Stimulated activated effector memory CD8-positive, alpha-beta T cell treated with anti-CD3 and anti-CD28 coated beads, Interleukin-12 subunit alpha, Interleukin-12 subunit beta, amount 100 ng/mL, for 72 hours (primary cell): ENCODE measurements around the gene ABCC8.
"Not testable (repeated sequence)": the region's sequence is repeated elsewhere in the genome, so short reads cannot be mapped to it uniquely, and the experiment has no call there.

Source experiments
- ATAC-seq: fragments of 150-1000 bp; cut with Tn5 transposase; 2 replicates; pipeline ENCODE4 v1.10.0; 2021
- DNase-seq, 2 donors: peaks; one replicate each; pipeline ENCODE4 v3.0.0; 2021 to 2022; ENCODE audit warnings: low spot score in 2 of 2
- H3K27ac Mint-ChIP-seq: one replicate; pipeline ENCODE4 v1.8.0; 2022; ENCODE audit warnings: mild to moderate bottlenecking, mixed read lengths
- H3K36me3 Mint-ChIP-seq: one replicate; pipeline ENCODE4 v1.8.0; 2022; ENCODE audit warnings: mild to moderate bottlenecking, mixed read lengths
- H3K4me1 Mint-ChIP-seq: one replicate; pipeline ENCODE4 v1.8.0; 2022; ENCODE audit warnings: mixed read lengths
- H3K4me3 Mint-ChIP-seq: one replicate; pipeline ENCODE4 v1.8.0; 2022; ENCODE audit warnings: mild to moderate bottlenecking, mixed read lengths
- H3K9me3 Mint-ChIP-seq: one replicate; pipeline ENCODE4 v1.8.0; 2022; ENCODE audit warnings: mixed read lengths

The ABCC8 gene

GRCh38 chr11:17434108-17434507 lies 42.5 kb downstream of the ABCC8 start:
- Mint-ChIP-seq H3K36me3 (no peaks in the 10 kb centered on the region), H3K27ac (no peak overlapping the region), H3K4me3 (no peak overlapping the region), H3K4me1 (peaks cover under 1% of the 10 kb centered on the region), H3K9me3 (no peaks in the 10 kb centered on the region)
- DNase-seq = no peak
- no peak for ATAC-seq

GRCh38 chr11:17432002-17432401 lies 44.6 kb downstream of the ABCC8 start:
- ATAC-seq = no peak
- no peak for DNase-seq
- H3K4me3 Mint-ChIP-seq = no peak overlapping the region
- H3K4me1 Mint-ChIP-seq = no peaks in the 10 kb centered on the region
- H3K36me3 Mint-ChIP-seq = no peaks in the 10 kb centered on the region
- H3K9me3 Mint-ChIP-seq = no peaks in the 10 kb centered on the region
- no peak overlapping the region for H3K27ac Mint-ChIP-seq

DNA sequence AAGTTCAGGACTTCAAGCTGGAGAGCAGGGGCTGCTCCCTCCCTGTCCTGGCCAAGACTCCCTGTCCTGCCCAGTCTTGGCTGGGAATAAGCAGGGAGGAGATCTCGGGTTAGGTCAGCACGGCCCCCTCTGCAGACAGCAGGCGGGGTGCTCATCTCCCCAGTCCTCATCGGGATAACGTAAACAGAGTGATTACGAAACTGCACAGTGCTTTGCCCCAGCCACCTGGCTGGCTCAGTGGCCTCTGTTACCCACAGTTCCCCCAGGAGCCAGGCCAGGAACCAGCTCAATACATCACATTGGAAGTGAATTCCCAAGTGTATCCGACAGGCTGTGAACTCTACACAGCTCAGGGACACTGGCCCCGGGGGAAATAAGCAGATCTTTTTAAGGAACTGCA lies 45.5 kb downstream of the ABCC8 start:
- DNase-seq = no peak
- no peak for ATAC-seq
- no peak overlapping the region for H3K27ac Mint-ChIP-seq
- no peaks in the 10 kb centered on the region for H3K9me3 Mint-ChIP-seq
- no peak overlapping the region for H3K4me3 Mint-ChIP-seq
- no peaks in the 10 kb centered on the region for H3K4me1 Mint-ChIP-seq
- no peaks in the 10 kb centered on the region for H3K36me3 Mint-ChIP-seq

GRCh38 chr11:17430616-17431015 lies 46.0 kb downstream of the ABCC8 start:
- Mint-ChIP-seq H3K9me3 (no peaks in the 10 kb centered on the region), H3K27ac (no peak overlapping the region), H3K36me3 (no peaks in the 10 kb centered on the region), H3K4me3 (no peak overlapping the region), H3K4me1 (no peaks in the 10 kb centered on the region)
- ATAC-seq = no peak
- DNase-seq = no peak

- H3K4me3 Mint-ChIP-seq = no peak overlapping the region
- H3K27ac Mint-ChIP-seq = no peak overlapping the region
- no peaks in the 10 kb centered on the region for H3K9me3 Mint-ChIP-seq
- no peaks in the 10 kb centered on the region for H3K36me3 Mint-ChIP-seq
- DNase-seq (no peak), ATAC-seq (no peak)
- no peaks in the 10 kb centered on the region for H3K4me1 Mint-ChIP-seq
These were observed 47.7 kb downstream of the ABCC8 start for GRCh38 chr11:17428925-17429324.

- no peak overlapping the region for H3K4me3 Mint-ChIP-seq
- no peak for DNase-seq
- no peaks in the 10 kb centered on the region for H3K4me1 Mint-ChIP-seq
- no peaks in the 10 kb centered on the region for H3K36me3 Mint-ChIP-seq
- H3K9me3 Mint-ChIP-seq = no peaks in the 10 kb centered on the region
- ATAC-seq = no peak
- H3K27ac Mint-ChIP-seq = no peak overlapping the region
These were observed 48.4 kb downstream of the ABCC8 start for GRCh38 chr11:17428261-17428660.

DNA sequence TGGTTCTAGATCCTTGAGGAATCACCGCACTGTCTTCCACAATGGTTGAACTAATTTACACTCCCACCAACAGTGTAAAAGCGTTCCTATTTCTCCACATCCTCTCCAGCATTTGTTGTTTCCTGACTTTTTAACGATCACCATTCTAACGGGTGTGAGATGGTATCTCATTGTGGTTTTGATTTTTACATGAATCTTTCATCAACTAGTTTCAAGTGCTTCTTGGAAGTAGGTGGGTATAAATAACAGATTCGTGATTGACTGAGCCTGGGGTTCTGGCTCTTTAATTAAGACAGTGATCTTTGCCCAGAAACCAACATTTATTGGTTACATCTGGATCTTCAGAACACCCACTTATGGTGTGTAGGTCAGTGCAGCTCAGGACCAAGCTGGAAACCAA lies 50.4 kb downstream of the ABCC8 start:
- DNase-seq, ATAC-seq, H3K4me1 Mint-ChIP-seq, H3K9me3 Mint-ChIP-seq, H3K36me3 Mint-ChIP-seq, H3K4me3 Mint-ChIP-seq, H3K27ac Mint-ChIP-seq: not testable (repeated sequence)

DNA sequence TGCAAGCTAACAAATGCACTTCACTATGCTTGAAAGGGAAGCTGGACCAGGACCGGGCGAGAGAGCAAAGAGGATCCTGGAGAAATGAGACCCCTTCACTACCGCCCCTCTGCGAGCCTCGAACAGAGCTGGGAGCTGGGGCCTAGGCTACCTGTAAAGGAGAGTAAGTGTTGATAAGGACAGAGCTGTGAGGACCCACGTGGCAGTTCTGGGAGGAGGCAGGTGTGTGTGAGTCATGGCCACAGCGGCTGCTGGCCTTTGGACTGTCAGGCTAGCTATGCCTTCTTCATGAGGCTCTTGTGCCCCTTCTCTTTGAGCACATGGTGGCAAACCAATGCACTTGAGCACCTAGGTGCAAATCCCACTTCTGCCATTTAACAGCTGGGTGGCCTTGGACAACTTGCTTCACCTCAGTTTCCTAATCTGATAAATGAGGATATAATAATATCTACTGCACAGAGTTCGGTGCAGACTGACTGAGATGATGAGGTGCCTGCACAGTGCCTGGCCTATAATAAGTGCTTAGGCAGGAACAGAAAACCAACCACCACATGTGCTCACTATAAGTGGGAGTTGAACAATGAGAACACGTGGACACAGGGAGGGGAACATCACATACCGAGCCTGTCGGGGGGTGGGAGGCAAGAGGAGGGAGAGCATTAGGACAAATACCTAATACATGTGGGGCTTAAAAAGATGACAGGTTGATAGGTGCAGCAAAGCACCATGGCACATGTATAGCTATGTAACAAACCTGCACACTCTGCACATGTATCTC lies 52.9 kb downstream of the ABCC8 start:
- Mint-ChIP-seq H3K9me3 (no peaks in the 10 kb centered on the region), H3K4me3 (no peak overlapping the region), H3K27ac (no peak overlapping the region), H3K36me3 (no peaks in the 10 kb centered on the region), H3K4me1 (no peaks in the 10 kb centered on the region)
- ATAC-seq = no peak
- DNase-seq = no peak

- DNase-seq = no peak
- no peak for ATAC-seq
- no peak overlapping the region for H3K27ac Mint-ChIP-seq
- H3K36me3 Mint-ChIP-seq = no peaks in the 10 kb centered on the region
- no peaks in the 10 kb centered on the region for H3K4me1 Mint-ChIP-seq
- no peak overlapping the region for H3K4me3 Mint-ChIP-seq
- H3K9me3 Mint-ChIP-seq = no peaks in the 10 kb centered on the region
These were observed 54.9 kb downstream of the ABCC8 start for GRCh38 chr11:17421781-17422180.

GRCh38 chr11:17418444-17419081 lies 58.1 kb downstream of the ABCC8 start:
- Mint-ChIP-seq H3K27ac (no peak overlapping the region), H3K4me1 (no peaks in the 10 kb centered on the region), H3K9me3 (no peaks in the 10 kb centered on the region), H3K36me3 (no peaks in the 10 kb centered on the region), H3K4me3 (no peak overlapping the region)
- DNase-seq (no peak), ATAC-seq (no peak)

GRCh38 chr11:17416492-17416891 lies 60.2 kb downstream of the ABCC8 start:
- H3K27ac Mint-ChIP-seq = no peak overlapping the region
- no peak for ATAC-seq
- no peak for DNase-seq
- H3K4me3 Mint-ChIP-seq = no peak overlapping the region
- H3K9me3 Mint-ChIP-seq = no peaks in the 10 kb centered on the region
- H3K36me3 Mint-ChIP-seq = no peaks in the 10 kb centered on the region
- no peaks in the 10 kb centered on the region for H3K4me1 Mint-ChIP-seq

DNA sequence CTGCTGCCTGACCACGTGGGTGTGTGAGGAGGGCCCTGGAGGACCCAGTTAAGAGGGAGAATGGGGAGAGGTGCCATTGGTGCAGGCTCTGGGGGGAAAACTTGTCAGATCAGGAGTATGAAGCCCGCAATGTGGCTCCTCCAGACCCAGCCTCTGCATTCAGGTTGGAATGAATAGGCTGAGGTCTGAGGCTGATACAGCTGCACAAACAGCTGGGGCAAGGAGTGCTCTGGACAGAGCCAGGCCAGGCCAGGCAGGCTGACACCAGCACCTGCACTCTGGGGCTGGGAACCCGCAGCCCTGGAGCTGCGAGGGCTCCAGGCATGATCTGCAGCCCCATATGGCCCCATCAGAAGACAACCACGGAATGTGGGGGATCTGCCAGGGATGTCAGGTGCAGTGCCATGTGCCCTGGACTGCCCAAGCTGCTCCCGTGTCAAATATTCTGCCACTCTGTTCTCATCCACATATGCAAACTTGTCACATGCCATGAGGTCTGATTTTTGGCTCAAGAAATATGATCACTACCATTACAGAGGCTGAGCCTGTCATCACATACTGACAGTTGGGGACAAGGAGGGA lies 61.0 kb downstream of the ABCC8 start:
- no peaks in the 10 kb centered on the region for H3K9me3 Mint-ChIP-seq
- no peak overlapping the region for H3K27ac Mint-ChIP-seq
- H3K36me3 Mint-ChIP-seq = no peaks in the 10 kb centered on the region
- ATAC-seq (no peak), DNase-seq (no peak)
- no peak overlapping the region for H3K4me3 Mint-ChIP-seq
- H3K4me1 Mint-ChIP-seq = no peaks in the 10 kb centered on the region

DNA sequence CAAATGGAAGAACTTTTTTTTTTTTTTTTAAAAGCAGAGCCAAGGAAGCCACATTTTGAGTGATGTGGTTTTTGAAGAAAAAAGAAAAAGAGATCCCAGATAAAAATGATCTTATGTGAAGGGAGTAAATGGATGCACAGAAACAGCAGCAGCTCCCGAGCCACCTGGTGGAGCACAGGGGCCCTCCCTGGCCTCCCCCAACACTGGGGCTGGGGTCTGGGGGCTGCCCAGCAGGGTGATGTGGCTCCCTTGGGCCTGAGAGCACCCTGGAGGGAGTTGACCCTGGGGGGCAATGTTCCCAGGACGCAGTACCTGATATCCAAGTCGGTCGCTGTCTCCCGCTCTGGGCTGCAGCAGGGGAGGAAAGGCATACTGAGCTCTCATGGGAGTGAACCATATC lies 61.7 kb downstream of the ABCC8 start:
- ATAC-seq = no peak
- Mint-ChIP-seq H3K4me1 (no peaks in the 10 kb centered on the region), H3K9me3 (no peaks in the 10 kb centered on the region), H3K4me3 (no peak overlapping the region), H3K27ac (no peak overlapping the region), H3K36me3 (no peaks in the 10 kb centered on the region)
- DNase-seq = no peak

DNA sequence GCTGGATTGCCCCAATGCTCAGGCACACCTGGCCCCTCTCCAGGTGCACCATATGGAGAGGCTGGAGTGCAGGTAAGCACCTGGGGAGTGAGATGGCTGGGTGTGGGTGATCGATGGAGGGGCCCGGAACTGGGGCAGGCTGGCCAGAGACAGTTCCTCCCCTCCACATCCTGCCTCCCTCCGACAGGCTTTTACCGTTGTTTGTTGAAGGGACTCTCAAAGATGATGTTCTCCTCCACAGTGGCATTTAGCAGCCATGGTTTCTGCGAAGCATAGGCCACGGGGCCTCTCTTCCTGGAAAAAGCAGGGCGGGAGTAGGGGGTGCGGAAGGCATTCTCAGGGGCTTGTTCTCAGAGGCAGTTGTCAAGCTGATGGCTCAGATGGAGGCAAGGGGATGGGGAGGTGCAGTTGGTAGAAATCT lies 62.3 kb downstream of the ABCC8 start:
- ATAC-seq (peak; percentile 11), DNase-seq (no peak)
- H3K9me3 Mint-ChIP-seq = no peaks in the 10 kb centered on the region
- no peaks in the 10 kb centered on the region for H3K36me3 Mint-ChIP-seq
- no peaks in the 10 kb centered on the region for H3K4me1 Mint-ChIP-seq
- no peak overlapping the region for H3K27ac Mint-ChIP-seq
- no peak overlapping the region for H3K4me3 Mint-ChIP-seq

GRCh38 chr11:17413414-17414316 lies 63.0 kb downstream of the ABCC8 start:
- H3K4me3 Mint-ChIP-seq = no peak overlapping the region
- no peak overlapping the region for H3K27ac Mint-ChIP-seq
- no peaks in the 10 kb centered on the region for H3K9me3 Mint-ChIP-seq

More at GRCh38 chr11:17413414-17414316, 63.0 kb downstream of the ABCC8 start:
- ATAC-seq (no peak), DNase-seq (no peak)
- Mint-ChIP-seq H3K36me3 (no peaks in the 10 kb centered on the region), H3K4me1 (no peaks in the 10 kb centered on the region)
